A549 (cell line): Measurements from ENCODE around the gene ITGAX.

Source experiments
- CTCF ChIP-seq: fragments of >200 bp; sonication (Bioruptor Twin); formaldehyde crosslinking; IDR thresholded peaks from 3 replicates; pipeline ENCODE4 v1.5.1; 2016
- ESRRA ChIP-seq: fragments of 150-350 bp; IDR thresholded peaks from 2 replicates; pipeline ENCODE4 v1.6.1; 2014; ENCODE audit warnings: mild to moderate bottlenecking, low read length, borderline replicate concordance
- MAX ChIP-seq: IDR thresholded peaks from 2 replicates; pipeline ENCODE4 v1.6.1; 2012
- POLR2A ChIP-seq: IDR thresholded peaks from 2 replicates; pipeline ENCODE4 v1.6.1; 2012; ENCODE audit warnings: mild to moderate bottlenecking, low read length
- REST ChIP-seq: fragments of 200-600 bp; sonication (generic); IDR thresholded peaks from 2 replicates; pipeline ENCODE4 v1.6.1; 2016; ENCODE audit warnings: antibody characterized with exemption, mild to moderate bottlenecking, moderate library complexity

- TF ChIP-seq CTCF (no peak), REST (no peak), MAX (no peak), ESRRA (no peak), POLR2A (no peak)
These were observed 2.5 kb downstream of the ITGAX start for GRCh38 chr16:31357324-31358109.
